Measurements from ENCODE around the gene UPP1.

UPP1 gene

GRCh38 chr7:48090095-48090805 lies 1.2 kb downstream of the UPP1 start:
- Histone ChIP-seq H3K4me2 (peak overlapping the region; percentile 72), H3K4me3 (IDR thresholded peaks at IDR 0.05; ENCODE audit: insufficient read depth, low read depth, low read length) (no peak overlapping the region), H4K20me1 (ENCODE audit: insufficient read depth) (no peaks in the 10 kb centered on the region), H2AFZ (ENCODE audit: low read depth) (peak overlapping the region; percentile 97; the same call in 1 of the 2 replicates), H3K27ac (no peak overlapping the region), H3K36me3 (ENCODE audit: insufficient read depth) (no peaks in the 10 kb centered on the region), H3K9ac (no peak overlapping the region; the same call in 1 of the 2 replicates), H3K4me1 (ENCODE audit: low read depth, poor library complexity, severe bottlenecking) (peaks cover 40% of the 10 kb centered on the region), H3K79me2 (ENCODE audit: insufficient read depth, low read depth) (no peaks in the 10 kb centered on the region), H3K27me3 (ENCODE audit: insufficient read depth, low read depth) (no peaks in the 10 kb centered on the region)
- no peak for TF ChIP-seq CTCF (conservative IDR thresholded peaks at IDR 0.05; ENCODE audit: low read depth, low read length)

GRCh38 chr7:48091506-48092433 lies 2.7 kb downstream of the UPP1 start:
- Histone ChIP-seq H3K4me1 (ENCODE audit: low read depth, poor library complexity, severe bottlenecking) (peaks cover 25% of the 10 kb centered on the region), H3K79me2 (ENCODE audit: insufficient read depth, low read depth) (no peaks in the 10 kb centered on the region), H3K4me3 (IDR thresholded peaks at IDR 0.05; ENCODE audit: insufficient read depth, low read depth, low read length) (no peak overlapping the region), H3K36me3 (ENCODE audit: insufficient read depth) (no peaks in the 10 kb centered on the region), H3K27ac (no peak overlapping the region), H3K9ac (no peak overlapping the region), H2AFZ (ENCODE audit: low read depth) (no peak overlapping the region), H3K4me2 (no peak overlapping the region), H3K27me3 (ENCODE audit: insufficient read depth, low read depth) (no peaks in the 10 kb centered on the region), H4K20me1 (ENCODE audit: insufficient read depth) (no peaks in the 10 kb centered on the region)
- no peak for TF ChIP-seq CTCF (conservative IDR thresholded peaks at IDR 0.05; ENCODE audit: low read depth, low read length)

- Histone ChIP-seq H3K79me2 (ENCODE audit: insufficient read depth, low read depth) (no peaks in the 10 kb centered on the region), H2AFZ (ENCODE audit: low read depth) (no peak overlapping the region), H3K9ac (no peak overlapping the region), H3K27me3 (ENCODE audit: insufficient read depth, low read depth) (no peaks in the 10 kb centered on the region), H3K4me2 (no peak overlapping the region), H3K4me3 (IDR thresholded peaks at IDR 0.05; ENCODE audit: insufficient read depth, low read depth, low read length) (no peak overlapping the region), H4K20me1 (ENCODE audit: insufficient read depth) (no peaks in the 10 kb centered on the region), H3K4me1 (ENCODE audit: low read depth, poor library complexity, severe bottlenecking) (peaks cover 9% of the 10 kb centered on the region), H3K36me3 (ENCODE audit: insufficient read depth) (no peaks in the 10 kb centered on the region), H3K27ac (no peak overlapping the region)
- TF ChIP-seq CTCF (conservative IDR thresholded peaks at IDR 0.05; ENCODE audit: low read depth, low read length), result no peak
Measured at GRCh38 chr7:48094861-48095293, 5.8 kb downstream of the UPP1 start.

- Histone ChIP-seq H2AFZ (ENCODE audit: low read depth) (no peak overlapping the region), H3K27ac (no peak overlapping the region), H3K27me3 (ENCODE audit: insufficient read depth, low read depth) (no peaks in the 10 kb centered on the region), H4K20me1 (ENCODE audit: insufficient read depth) (no peaks in the 10 kb centered on the region), H3K9ac (no peak overlapping the region), H3K4me3 (IDR thresholded peaks at IDR 0.05; ENCODE audit: insufficient read depth, low read depth, low read length) (no peak overlapping the region), H3K4me2 (no peak overlapping the region), H3K79me2 (ENCODE audit: insufficient read depth, low read depth) (no peaks in the 10 kb centered on the region), H3K36me3 (ENCODE audit: insufficient read depth) (no peaks in the 10 kb centered on the region), H3K4me1 (ENCODE audit: low read depth, poor library complexity, severe bottlenecking) (no peaks in the 10 kb centered on the region)
- TF ChIP-seq CTCF (conservative IDR thresholded peaks at IDR 0.05; ENCODE audit: low read depth, low read length), result no peak
Measured at GRCh38 chr7:48096273-48096672, 7.2 kb downstream of the UPP1 start.

Measured in KMS-11 (cell line).